CD4-positive, alpha-beta T cell treated with Interferon gamma for 1 hour (primary cell): ENCODE results near the gene TTC7B.

Source experiments
- DNase-seq: peaks from one replicate; pipeline ENCODE4 v3.0.0-alpha.2; 2020

The TTC7B gene

DNA sequence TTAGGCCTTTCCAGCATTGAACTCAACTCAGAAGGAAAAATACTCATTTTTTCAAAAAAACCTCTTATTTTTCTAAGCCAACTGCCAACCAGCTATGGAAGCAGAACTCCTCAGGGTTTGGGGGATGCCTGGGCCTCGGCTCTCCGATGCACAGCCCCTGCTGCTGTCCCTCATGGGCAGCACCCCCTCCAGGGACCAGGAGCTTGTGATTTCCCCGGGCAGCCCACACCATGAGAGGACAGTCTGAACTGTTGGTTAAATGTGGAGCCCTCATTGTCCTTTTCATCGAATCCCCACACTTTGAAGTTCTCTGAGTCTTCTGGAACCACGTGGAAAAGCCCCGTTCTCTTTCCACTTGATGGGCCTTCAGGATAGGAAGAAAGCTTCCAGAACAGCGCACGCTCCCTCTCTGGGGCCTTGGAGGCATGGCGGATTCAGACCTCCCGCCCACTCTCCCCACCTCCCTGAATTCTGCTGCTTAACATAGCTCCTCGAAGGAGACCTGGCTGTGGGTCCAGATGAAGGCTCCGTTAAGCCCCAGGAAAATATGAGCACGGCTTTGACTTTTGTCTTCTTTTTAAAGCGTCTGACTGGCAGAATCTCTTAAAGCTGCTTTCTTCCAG lies 262.8 kb downstream of the TTC7B start:
- DNase-seq: no peak

DNA sequence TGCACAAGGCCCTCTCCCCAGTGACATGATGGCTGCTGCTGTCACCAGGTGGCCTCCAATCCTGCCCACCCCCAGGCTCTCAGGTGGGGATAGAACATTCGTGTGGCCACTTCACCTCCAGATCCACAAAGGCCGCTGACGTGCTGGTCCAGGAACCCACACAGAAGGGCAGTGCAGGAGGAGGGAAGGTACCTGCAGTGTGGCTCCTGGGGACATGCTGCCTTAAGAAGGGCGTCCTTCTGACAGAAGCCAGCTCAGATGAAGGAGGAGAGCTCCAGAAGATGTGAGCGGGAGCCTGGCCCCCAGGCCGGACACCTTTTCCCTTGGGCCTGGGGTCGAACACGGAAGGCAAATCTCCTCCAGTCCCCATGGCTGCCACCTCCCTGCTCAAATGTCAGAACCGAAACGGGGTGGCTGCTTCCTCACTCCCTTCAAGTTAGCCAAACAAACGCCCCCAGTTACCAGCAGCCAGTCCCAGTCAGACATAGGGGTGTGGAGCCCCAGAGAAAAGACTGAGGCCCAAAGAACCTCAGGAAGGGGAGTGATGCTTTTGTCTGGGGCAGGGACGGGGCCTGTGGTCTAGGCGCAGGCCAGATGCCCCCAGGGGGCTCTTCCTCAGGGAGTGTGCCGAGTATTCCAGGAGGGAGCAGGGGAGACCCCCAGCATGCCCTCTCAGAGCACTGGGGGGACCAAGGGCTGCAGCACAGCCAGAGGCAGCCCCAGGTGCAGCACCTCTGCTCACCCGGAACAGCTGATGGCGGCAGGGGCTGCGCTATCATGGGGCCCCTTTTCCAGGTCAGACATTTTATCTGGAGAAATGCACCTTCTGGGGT lies 263.5 kb downstream of the TTC7B start:
- DNase-seq: no peak

DNA sequence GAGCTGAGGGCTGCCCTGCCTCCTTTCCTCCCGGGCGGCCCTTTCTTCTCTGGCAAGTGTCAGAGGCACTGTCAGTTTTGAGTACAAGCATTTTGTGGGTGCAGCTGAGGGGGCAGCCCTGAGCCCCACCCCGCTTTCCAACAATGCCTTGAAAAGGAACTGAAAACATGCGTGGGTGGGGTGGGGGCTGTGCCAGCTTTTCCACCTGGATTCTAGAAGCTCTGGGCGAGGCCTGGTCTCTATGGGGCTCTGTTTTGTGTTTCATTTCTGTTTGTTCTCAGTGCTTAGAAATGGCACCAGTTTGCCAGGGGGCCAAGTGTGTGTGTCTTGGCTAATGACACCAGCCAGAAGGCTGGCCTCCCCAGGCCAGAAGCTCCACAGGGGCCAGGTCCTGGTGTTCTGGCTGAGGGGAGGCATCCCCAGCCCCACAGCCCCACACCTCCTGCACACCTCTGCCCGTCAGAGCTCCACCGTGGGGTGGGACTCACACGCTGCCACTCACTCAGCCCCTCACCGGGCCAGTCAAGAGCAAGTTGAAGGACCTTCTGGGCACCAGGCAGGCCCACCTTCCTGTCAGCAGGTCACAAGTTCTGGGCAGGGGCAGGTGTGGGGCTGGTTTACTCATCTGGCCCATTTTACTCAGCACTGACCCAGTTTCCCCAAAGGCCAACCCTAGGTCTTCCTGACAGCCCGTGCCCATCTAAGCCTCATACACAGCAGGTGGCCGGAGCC lies 264.3 kb downstream of the TTC7B start:
- no peak for DNase-seq

DNA sequence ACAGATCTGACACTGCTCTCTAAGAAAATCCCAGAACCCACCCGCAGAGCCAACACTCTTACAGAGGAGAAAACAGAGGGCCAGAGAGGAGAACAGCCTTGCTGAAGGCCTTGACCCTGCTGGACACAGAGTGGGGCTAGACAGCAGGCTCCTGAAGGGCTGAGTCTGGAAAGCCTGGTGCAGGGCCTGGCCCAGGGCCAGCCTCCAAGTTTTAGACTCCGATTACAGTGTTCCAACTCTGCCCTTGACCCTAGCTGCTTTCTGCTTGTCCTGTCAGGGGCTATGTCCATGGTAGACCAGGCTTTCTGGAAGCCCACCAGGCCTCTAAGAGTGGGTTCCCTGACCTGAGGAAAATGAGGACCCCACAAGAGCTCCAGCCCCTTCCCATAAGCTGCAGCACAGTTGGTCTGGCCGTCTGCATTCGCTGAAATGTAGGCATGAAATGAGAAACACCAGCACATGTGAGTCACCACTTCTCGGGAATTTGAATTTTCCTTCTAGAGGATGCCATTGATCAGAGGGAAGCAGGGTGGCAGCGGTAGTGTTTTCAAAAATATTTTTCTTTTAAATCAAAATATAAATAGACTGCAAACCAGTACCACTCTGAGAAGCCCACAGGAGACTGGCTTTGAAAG lies 265.0 kb downstream of the TTC7B start:
- DNase-seq: no peak

DNA sequence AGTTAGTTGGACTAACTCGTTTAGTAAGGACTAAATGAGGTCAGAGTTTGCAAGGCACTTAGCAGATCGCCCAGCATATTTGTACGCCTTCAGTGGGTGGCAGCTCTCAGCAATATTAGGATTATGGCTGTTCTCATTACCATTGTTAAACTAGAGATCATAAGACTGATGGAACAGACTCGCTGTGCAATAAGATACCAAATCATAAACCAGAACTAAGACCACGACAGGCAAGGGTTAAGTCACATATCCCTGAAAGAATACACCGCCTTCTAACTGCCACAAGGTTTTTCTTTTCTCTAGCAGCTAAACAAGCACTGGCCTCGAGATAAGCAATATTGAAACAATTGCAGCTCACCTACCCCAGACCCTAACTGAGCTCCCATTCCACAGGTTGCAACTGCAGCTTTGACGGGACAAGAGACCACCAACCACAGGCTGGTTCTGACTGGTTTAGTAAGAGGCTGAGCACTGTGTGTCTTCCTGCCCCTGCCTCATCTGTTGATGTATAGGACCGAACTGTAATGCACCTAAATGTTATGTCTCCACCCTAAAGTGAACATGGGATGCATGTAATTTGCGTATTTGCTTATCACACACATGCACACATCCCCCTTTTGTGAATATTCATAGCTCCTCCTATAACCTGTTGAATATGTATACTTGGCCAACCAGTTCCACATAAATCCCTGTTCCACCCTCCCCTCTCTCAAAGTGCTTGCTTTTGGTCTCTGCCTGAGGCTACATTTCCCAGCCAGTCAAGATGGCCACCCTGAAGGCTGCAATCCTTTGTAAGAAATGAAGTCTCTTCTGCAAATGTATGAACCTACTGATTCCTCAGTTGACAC lies 266.2 kb downstream of the TTC7B start:
- DNase-seq: no peak

DNA sequence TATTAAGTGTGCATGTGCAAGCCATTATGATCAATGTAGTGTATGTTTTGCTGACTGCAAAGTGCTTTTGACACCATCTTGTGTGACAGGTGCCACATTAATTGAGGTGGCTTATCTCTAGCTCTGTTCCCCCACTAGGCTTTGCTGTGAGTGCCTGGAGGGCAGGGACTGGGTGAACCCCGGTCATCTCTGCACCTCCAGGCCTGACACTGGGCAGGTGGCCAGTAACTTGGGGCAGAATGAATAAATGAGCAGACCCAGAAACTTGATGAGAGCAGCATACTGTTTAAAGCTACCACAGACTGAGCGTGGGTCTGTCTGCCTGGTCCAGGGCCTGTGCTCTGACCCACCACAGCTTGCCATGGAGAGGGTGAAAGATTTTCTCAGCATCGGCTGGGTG lies 267.8 kb downstream of the TTC7B start:
- no peak for DNase-seq

DNA sequence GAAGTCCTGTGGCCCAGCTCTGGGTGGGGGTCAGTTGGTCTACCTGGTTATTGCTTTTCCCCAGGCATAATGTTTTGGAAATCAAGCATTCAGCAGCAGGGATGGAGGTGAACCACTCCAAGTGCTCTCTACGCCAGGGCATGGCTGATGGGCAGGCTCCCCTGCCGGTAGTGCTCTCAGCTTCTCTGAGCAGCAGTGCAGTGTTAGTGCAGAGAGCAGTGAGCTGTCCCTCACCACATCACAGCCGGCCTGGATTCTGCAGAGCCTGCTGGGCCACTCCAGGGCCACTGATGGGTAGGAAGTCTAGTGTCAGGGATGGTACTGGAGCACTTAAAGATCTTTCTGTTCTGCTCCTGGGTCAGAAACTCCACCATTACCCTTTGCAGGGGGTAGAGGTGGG lies 268.3 kb downstream of the TTC7B start:
- DNase-seq: no peak

DNA sequence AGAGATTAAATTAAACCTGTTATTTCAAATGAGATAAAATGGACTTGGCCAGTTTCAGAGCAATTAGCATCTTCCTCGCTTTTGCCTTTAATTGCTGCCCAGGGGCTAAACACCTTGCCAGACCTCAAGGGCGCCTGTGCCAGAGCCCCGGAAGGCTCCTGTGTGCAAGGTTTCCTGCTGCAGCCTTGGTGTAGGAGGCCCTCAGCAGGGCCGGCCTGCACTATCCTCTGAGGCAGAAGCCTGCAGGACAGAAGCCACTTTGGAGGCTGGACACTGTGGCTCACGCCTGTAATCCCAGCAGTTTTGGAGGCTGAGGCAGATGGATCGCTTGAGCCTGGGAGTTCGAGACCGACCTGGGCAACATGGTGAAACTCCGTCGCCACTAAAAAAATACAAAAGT lies 269.0 kb downstream of the TTC7B start:
- no peak for DNase-seq

DNA sequence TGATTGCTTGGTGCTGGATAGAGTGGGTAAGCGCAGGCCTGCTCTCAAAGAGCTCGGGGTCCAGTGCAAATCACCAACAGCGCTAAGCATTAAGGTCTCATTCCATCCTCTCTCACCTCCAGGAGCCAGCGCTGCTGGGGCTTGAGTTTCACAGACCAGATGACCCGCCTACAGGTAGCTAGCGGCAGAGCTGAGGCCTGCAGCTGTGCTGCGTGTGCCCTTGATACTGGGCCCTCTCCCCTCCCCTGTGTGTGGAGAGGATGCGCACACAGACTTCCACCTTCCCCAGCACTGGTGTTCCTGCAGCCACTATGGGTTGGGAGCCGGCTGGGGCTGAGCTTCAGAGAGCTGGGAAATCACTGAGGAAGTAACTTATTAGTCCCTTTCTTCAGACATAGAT lies 269.5 kb downstream of the TTC7B start:
- DNase-seq: no peak

DNA sequence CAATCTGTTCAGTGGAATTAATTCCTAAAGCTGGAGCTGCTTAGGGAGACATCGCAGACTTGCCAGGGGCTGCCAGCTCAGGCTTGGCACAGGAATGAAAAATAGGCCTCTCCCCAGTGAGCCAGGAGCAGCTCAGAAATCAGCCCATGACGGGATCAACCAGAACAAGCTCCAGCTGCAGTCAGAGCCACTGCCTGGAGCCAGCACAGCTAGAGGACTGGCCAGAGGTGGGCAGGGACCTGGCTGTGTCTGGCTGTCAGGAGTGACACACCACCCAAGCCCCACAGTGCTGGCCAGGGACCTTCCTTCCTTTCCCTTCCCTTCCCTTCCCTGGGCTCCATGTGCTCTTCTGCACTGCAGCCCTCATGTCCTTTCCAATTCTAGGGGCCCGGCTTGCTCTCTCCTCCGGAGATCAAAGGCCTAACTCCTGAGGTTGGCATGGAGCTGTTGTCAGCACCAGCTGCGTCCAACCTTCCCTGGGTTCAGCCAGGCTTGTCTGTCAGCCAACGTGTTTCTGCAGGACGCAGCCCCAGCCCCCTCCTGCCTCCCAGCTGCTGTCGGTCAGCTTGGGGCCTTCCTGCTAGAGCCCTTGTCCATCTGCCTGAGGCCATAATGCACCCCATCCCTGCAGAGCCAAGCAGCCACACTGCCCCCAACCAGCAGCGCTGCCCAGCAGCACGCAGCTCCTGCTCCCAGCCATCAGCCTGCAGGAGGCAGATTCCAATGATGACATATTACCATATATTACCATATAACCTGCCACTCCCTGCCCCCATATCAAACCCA lies 270.1 kb downstream of the TTC7B start:
- DNase-seq: no peak

DNA sequence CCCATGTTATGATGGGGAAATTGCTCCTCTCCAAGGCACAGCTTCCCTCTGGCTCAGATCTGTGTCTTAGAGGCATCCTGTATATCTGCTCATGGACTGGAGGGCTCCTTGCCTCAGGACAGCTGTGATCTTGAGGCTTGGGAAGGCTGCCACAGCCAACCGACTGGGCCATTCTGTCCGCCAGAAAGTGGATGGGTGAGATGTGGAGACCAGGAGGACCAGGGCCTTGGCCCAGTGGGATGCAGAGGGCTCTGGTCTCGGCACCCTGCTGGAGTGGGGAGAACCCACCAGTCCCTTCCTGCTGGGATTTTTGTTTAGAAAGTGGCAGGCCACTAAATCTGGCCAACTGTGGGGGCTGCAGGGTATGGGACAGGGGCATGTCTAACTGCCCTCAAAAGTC lies 270.8 kb downstream of the TTC7B start:
- no peak for DNase-seq

DNA sequence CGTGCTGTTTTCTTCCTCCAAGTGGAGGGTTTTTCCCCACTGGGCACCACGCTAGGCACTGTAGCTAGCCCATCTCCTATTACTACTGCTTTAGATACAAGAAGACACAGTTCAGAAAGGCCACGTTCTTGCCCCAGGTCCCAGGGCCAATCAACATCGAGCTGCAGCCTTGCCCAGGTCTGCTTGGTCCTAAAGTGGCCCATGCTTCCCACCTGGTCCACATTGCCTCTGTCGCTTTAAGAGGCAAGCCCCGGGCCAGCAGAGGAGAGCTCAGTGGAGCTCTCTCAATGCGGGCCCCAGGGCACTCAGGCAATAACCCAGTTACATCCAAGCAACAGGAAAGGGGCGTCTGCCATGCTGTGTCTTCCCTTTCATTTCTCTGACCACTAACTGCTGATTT lies 271.3 kb downstream of the TTC7B start:
- DNase-seq: no peak

DNA sequence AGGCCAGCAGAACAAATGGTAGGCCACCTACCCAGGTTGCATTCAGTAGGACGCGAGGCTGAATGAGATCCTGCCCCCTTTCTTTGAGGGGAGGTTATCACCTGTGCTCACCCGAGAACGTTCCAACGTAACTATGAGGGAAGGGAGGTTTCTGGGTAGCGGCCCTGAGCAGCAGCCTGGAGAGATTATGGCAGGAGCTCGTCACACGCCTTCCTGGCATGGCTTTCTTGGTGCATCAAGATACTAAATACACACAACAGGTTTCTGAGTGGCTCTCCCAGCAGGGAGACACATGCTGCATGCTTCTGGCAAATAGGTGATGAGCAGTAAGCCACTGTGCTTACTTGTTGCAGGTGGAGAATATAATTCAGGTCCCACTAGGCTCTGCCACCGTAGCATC lies 271.7 kb downstream of the TTC7B start:
- no peak for DNase-seq

DNA sequence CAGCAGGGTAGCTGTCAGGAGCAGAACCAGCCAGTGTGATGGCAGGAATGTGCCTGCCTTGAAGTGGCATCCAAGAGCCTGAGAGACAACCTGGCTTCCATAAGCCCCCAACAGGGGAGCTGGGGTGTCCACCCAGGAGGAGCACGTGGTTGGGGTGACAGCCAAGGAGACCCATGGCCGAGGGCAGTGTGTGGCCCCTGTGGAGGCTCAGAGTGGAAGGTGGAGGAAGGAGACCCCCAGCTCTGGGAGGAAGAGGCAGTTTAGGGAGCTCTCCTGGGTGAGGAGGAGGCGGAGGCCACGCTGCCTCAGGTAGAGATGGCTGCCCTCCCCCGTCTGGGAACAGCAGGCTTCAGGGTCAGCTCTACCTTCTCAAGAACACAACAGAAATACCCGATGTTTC lies 272.4 kb downstream of the TTC7B start:
- DNase-seq: no peak

DNA sequence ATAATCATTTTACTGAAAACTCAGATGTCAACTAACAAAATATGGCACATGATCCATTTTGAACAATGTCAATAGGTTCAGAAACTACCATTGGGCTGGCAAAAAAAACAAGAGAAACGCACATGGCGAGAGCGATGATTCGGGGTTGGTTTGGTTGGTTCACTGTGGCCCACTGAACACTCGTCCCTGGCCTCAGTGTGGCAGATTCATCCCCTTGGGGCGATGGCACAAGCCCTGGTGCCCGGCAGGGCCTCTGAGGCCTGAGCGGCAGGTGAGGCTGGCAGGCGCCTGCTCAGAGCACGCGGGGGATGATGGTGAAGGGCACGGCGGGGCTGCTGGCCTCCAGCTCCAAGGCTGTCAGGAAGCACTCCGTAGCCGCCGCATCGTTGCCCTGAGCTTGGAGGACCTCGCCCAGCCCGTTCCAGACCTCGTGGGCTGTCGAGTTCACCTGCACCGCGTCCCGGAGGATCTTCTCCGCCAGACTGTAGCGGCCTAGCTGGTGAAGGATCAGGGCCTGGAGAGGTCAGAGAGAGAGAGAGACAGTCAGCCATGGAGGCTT lies 275.1 kb downstream of the TTC7B start:
- DNase-seq: no peak

DNA sequence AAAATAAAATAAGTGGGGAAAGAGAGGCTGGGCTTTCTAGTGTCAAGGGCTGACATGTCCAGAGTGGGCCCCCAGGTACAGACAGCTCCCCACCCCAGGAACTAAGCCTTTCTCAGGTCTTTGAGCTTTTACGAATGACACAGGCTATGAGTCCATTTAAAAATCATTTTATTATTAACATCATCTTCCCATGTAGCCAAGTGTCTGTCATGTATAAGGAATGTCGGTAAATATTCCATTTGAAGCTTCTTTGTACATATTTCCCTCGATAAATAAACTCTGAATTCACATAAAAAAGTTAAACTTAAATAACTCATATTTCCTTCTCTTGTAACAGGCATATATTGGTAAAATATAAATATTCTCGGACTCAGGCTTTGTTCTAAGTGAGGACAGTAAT lies 275.8 kb downstream of the TTC7B start:
- DNase-seq: no peak

DNA sequence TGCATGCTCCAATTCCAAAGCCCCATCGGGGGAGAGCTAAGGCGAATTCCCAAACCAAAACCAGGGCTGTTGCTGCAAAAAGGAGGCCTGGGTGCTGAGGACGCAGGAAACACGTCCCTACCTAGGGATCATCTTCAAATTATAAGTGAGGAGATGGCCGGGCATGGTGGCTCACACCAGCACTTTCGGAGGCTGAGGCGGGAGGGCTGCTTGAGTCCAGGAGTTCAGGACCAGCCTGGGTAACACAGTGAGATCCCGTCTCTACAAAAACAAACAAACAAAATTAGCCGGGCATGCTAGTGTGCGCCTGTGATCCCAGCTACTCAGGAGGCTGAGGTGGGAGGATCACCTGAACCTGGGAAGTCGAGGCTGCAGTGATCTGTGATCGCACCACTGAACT lies 276.2 kb downstream of the TTC7B start:
- no peak for DNase-seq

DNA sequence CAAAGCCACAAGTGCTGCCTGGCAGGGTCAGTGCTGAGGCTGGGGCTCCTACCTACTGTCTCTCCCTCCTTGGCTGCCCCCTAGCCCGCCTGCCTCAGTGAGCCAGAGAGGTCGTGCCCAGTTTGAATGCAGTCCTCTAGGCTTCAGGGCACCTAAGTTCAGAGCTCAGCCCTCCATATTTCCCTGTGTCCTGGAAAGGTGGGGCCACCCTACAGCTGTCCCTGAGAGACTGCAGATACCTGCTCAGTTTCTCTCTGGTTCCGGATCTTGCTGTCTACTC lies 276.8 kb downstream of the TTC7B start:
- no peak for DNase-seq

DNA sequence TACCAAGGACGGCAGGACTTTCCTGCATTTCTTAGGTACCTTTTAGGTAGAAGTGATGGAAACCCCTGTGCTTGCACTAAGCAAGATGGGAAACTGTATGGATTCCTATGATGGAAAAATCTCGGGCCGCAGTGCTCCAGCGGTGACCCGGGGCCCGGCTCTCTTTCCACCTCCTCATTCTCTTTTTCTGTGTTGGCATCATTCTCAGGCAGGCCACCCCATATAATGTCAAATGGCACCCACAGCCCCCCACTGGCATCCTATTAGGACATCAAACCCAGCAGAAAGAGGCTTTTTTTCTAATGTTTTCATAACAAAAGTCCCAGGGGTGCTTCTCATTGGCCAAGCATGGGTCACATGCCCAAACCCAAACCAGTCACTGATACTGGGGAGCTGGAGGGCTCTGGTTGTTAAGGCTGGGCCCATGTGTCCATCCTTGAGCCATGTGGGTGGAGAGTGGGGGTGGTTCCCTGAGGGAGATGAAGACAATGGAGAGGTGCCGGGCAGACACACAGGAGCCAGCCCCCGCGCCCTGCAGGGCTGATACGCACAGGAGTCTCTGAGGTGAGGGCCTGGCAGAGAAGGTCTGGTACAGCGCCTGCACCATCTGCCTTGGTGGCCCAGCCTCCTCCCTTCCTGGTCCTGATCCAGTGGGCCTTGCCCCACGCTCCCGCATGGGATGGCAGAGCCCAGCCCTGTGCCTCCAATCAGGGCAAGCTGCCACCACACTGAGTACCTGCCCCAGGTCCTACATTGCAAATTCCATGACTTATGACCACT lies 277.3 kb downstream of the TTC7B start:
- DNase-seq: no peak

DNA sequence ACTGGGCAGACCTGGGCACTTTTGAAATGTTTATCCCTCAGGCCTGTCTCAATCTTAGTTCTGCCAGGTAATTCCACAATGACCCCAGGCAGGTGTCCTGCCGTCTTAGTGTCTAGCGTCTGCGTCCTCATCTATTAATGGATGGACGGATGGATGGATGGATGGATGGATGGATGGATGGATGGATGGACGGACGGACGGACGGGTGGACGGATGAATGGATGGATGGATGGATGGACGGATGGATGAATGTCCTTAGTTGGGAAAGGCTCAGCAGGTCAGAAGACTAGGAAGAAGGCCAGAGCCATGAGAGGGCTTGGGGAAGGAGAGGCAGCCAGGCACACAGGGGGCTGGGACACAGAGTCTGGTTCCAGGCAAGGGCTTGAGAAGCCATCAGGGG lies 278.1 kb downstream of the TTC7B start:
- no peak for DNase-seq
